ENCODE measurements around the gene ZNF500.
"Not testable (repeated sequence)": the region's sequence is repeated elsewhere in the genome, so short reads cannot be mapped to it uniquely, and the experiment has no call there.

ZNF500 gene

DNA sequence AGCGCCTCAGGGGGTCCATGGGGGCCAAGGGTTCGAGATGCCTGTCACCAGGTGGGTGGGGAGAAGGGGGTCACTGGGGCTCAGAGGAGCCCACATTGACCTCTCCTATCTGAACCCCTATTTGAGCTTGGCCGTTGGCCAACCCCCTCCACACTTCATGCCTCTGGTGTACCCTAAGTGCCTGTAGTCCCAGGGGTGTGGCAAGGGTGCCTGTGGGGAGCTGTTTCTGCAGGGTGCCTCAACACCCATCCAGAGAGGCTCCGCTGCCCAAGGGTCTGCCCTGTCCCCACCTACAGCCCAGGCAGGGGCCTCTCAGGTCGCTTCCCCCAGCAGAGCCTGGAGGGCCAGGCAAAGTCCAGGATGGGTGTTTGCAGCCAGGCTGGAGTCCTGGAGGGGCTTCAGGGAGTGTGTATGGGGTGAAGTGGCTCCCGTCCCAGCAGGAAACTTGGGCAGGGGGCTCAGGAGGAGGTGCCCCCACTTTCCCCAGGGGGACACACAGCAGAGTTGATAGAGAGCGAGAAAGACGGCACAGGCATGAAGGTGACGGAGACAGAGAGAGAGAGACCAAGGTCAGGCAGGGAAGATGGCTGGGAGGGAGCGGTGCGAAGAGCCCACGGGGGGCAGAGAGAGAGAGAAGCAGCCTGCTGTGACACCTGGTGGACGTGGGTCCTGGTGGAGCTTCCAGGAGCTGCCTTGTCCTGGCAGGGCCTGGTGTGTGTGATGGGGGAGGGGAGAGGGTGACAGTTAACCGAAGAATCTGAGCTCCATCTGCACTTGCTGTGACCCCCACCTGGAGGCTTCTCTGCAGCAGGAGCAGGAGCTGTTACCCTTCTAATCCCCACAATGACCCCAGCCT, 20.9 kb upstream of the ZNF500 start, which contains the start of gene SEPTIN12:
TSS of gene SEPTIN12 (minus strand) at position 719 of the 856 bp plus-strand sequence. CDS start at position 19, 700 bp downstream.
- H3K4me3 ChIP-seq (ENCODE audit: low read depth, low read length) = no peak within 1 kb of the TSS
- TF ChIP-seq, protein P1, sequence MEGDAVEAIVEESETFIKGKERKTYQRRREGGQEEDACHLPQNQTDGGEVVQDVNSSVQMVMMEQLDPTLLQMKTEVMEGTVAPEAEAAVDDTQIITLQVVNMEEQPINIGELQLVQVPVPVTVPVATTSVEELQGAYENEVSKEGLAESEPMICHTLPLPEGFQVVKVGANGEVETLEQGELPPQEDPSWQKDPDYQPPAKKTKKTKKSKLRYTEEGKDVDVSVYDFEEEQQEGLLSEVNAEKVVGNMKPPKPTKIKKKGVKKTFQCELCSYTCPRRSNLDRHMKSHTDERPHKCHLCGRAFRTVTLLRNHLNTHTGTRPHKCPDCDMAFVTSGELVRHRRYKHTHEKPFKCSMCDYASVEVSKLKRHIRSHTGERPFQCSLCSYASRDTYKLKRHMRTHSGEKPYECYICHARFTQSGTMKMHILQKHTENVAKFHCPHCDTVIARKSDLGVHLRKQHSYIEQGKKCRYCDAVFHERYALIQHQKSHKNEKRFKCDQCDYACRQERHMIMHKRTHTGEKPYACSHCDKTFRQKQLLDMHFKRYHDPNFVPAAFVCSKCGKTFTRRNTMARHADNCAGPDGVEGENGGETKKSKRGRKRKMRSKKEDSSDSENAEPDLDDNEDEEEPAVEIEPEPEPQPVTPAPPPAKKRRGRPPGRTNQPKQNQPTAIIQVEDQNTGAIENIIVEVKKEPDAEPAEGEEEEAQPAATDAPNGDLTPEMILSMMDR (IDR thresholded peaks at IDR 0.05; ENCODE audit: low read depth, low read length) = no peak

DNA sequence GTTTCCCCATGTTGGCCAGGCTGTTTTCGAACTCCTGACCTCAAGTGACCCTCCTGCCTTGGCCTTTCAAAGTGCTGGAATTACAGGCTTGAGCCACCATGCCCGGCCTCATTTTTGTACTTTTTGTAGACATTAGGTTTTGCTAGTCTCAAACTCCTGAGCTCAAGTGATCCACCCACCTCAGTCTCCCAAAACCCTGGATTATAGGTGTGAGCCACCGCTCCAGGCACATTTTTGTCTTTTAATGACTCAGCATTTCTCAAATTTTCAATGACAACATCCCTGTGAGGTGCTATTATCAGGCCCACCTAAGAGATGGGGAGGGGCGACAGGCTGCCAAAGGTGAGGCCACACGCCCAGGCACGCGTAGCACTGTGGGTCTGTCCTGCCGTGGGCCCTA, 20.1 kb upstream of the ZNF500 start:
- no peak overlapping the region for H3K4me3 ChIP-seq (ENCODE audit: low read depth, low read length)
- TF ChIP-seq, protein P1 (IDR thresholded peaks at IDR 0.05; ENCODE audit: low read depth, low read length) = no peak

DNA sequence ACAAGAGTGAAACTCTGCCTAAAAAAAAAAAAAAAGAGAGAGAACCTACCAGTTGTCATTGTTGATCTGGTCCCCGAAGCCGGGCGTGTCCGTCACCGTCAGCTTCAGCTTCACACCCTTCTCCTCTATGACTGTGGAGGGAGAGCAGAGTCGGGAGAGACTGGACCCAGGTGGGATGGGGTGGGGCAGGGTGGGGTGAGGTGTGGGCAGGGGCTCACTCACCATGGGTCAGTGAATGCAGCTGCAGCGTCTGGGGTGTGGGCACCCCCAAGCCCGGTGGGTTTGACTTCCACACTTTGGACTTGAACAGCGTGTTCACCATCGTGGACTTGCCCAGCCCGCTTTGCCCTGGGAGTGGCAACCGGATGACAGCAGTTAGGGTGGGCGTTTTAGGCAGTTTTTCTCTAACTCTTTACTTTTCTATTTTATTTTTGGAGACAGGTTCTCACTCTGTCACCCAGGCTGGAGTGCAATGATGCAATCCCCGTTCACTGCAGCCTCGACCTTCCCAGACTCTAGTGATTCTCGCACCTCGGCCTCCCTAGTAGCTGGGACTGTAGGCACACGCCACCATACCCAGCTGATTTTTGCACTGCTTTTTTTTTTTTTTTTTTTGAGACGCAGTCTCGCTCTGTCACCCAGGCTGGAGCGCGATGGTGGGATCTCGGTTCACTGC, 18.9 kb upstream of the ZNF500 start:
- H3K4me3 ChIP-seq (ENCODE audit: low read depth, low read length) = no peak overlapping the region
- TF ChIP-seq, protein P1 (IDR thresholded peaks at IDR 0.05; ENCODE audit: low read depth, low read length) = no peak

DNA sequence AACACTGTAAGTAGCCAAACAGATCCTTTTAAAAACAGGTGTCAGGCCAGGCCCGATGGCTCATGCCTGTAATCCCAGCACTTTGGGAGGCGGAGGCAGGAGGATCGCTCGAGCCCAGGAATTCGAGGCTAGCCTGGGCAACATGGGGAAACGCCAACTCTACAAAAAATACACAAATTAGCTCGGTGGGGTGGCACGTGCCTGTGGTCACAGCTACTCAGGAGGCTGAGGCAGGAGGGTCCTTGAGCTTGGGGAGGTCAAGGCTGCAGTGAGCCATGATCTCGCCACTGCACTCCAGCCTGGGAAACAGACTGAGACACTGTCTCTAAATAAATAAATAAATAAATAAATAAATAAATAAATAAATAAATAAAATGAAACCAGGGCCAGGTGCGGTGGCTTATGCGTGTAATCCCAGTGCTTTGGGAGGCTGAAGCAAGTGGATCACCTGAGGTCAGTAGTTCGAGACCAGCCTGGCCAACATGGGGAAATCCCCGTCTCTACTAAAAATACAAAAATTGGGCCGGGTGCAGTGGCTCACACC, 17.6 kb upstream of the ZNF500 start:
- not testable (repeated sequence) for H3K4me3 ChIP-seq (ENCODE audit: low read depth, low read length)

DNA sequence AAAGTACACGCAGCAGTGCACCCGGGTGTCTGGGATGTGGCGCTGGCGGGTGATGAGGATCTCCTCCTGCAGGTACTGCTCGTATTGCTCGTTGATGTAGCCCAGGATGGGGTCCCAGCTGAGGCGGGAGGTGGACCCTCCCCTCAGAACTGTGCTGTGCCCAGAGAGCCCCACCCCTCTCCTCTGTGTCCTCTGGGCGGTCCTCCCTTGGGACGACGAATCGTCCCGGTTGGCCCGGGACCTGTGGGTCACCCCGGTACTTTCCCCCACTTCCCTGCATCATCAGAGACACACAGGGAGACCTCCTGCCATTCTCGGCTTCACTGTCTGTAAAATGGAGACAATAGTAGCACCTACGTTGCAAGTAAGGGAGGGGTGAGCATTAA, 17.0 kb upstream of the ZNF500 start:
- H3K4me3 ChIP-seq (ENCODE audit: low read depth, low read length) = no peak overlapping the region
- TF ChIP-seq, protein P1 (IDR thresholded peaks at IDR 0.05; ENCODE audit: low read depth, low read length) = no peak

DNA sequence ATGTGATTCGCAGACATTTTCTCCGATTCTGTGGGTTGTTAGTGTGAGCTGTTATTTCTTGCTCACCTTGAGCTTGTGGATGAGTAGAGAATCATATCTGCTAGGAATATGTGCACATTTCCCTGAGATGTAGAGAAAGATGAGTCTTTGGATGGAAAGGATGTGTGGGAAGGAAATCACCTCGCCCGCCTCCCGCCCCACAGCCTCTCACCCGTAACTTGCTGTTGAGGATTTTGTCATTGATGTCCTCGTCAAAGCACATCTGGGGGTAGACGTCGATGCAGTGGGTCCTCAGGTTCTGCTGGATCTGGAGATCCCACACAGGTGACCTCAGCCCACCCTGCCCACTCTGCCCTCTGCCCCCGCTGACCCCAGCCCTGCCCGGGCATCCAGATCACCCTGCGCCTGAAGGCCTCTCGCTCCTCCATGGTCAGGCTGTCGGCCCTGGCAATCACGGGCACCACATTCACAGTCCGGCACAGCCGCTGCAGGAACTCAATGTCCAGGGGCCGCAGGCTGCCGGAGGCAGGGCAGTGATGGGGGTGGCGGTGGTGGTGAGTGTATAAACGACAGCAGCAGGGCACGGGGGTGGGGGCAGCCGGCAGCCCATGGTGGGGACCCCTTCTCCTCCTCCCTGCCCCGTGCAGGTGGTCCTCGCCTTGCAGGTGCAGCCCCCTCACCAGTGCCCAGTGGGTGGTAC, 16.4 kb upstream of the ZNF500 start:
- TF ChIP-seq, protein P1 (IDR thresholded peaks at IDR 0.05; ENCODE audit: low read depth, low read length) = no peak
- H3K4me3 ChIP-seq (ENCODE audit: low read depth, low read length) = no peak overlapping the region

DNA sequence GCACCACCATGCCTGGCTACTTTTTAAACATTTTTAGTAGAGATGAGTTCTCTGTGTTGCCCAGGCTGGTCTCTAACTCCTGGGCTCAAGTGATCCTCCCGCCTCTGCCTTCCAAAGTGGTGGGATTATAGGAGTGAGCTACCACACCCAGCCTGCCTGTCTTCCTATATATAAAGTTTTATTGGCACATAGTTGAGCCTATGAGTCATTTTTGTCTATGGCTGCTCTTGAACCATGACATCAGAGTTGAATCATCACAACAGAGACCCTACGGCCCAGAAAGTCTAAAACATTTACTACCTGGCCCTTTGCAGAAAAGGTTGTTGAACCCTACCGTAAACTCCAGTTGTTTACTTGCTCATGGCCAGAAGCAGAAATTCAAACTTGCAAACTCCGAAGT, 13.3 kb upstream of the ZNF500 start:
- TF ChIP-seq, protein P1 (IDR thresholded peaks at IDR 0.05; ENCODE audit: low read depth, low read length) = no peak
- no peak overlapping the region for H3K4me3 ChIP-seq (ENCODE audit: low read depth, low read length)

Measured in WI38 (cell line).